Measurements from ENCODE around the gene RRAS. TPM values are rescaled to one million over a fixed set of nuclear protein-coding genes. Genes with fewer than 3 reads are reported as not detected.

RRAS gene
- total RNA-seq, 1 donor from 2014 or later = 28.6 TPM

DNA sequence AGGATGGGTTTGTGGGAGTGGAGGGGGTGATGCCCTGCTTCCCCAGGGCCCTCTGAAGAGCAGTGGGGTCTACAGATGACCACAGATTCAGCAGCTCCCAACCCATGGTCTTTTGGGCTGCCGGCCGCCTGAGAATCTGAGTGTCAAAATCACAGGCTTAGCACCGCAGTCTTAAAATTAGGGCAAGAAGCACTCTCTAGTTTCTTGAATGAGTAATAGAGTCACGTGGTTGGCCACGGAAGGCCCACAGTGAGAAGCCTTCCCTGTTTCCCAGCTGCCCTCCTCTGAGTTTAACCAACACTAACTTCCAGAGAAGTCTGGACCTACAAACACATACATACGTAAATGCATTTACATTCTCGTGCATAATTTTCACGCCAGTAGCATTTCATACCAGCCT lies 42.3 kb upstream of the RRAS start:
- H3K4me1 Mint-ChIP-seq = peaks cover 22% of the 10 kb centered on the region
- TF ChIP-seq, protein P1, sequence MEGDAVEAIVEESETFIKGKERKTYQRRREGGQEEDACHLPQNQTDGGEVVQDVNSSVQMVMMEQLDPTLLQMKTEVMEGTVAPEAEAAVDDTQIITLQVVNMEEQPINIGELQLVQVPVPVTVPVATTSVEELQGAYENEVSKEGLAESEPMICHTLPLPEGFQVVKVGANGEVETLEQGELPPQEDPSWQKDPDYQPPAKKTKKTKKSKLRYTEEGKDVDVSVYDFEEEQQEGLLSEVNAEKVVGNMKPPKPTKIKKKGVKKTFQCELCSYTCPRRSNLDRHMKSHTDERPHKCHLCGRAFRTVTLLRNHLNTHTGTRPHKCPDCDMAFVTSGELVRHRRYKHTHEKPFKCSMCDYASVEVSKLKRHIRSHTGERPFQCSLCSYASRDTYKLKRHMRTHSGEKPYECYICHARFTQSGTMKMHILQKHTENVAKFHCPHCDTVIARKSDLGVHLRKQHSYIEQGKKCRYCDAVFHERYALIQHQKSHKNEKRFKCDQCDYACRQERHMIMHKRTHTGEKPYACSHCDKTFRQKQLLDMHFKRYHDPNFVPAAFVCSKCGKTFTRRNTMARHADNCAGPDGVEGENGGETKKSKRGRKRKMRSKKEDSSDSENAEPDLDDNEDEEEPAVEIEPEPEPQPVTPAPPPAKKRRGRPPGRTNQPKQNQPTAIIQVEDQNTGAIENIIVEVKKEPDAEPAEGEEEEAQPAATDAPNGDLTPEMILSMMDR (IDR thresholded peaks at IDR 0.05; ENCODE audit: unreplicated experiment) = no peak
- no peaks in the 10 kb centered on the region for H3K9me3 Mint-ChIP-seq
- peaks cover 17% of the 10 kb centered on the region for H3K36me3 Mint-ChIP-seq
- DNase-seq (ENCODE audit: low spot score in 2 of 2, unreplicated experiment in 2 of 2) = no peak
- H3K27me3 Mint-ChIP-seq (ENCODE audit: low read depth) = no peaks in the 10 kb centered on the region
- H3K4me3 Mint-ChIP-seq = no peak overlapping the region
- no peak overlapping the region for H3K27ac Mint-ChIP-seq

DNA sequence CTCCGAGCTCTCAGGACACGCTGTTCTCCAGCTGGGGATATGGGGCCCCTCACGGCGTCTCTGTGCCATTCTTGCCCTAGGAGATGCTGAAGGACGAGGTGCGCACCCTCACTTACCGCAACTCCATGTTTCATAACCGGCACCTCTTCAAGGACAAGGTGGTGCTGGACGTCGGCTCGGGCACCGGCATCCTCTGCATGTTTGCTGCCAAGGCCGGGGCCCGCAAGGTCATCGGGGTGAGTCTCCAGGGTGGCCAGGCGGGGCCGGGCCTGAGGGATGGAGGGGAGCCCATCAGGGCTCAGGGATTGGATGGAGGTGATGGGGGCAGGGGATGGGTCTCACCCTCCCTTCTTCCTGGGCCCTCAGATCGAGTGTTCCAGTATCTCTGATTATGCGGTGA lies 41.9 kb upstream of the RRAS start:
- DNase-seq (ENCODE audit: low spot score in 2 of 2, unreplicated experiment in 2 of 2) = no peak
- no peaks in the 10 kb centered on the region for H3K9me3 Mint-ChIP-seq
- TF ChIP-seq, protein P1 (IDR thresholded peaks at IDR 0.05; ENCODE audit: unreplicated experiment) = no peak
- H3K36me3 Mint-ChIP-seq = peaks cover 17% of the 10 kb centered on the region
- H3K4me3 Mint-ChIP-seq = no peak overlapping the region
- peaks cover 22% of the 10 kb centered on the region for H3K4me1 Mint-ChIP-seq
- H3K27ac Mint-ChIP-seq = no peak overlapping the region
- no peaks in the 10 kb centered on the region for H3K27me3 Mint-ChIP-seq (ENCODE audit: low read depth)

- peak overlapping the region; percentile 47 for H3K4me3 Mint-ChIP-seq
- peak; percentile 92 to 99 for DNase-seq (ENCODE audit: low spot score in 2 of 2, unreplicated experiment in 2 of 2)
- H3K36me3 Mint-ChIP-seq = peaks cover 15% of the 10 kb centered on the region
- H3K9me3 Mint-ChIP-seq = no peaks in the 10 kb centered on the region
- no peaks in the 10 kb centered on the region for H3K27me3 Mint-ChIP-seq (ENCODE audit: low read depth)
- TF ChIP-seq, protein P1 (IDR thresholded peaks at IDR 0.05; ENCODE audit: unreplicated experiment) = peak; percentile 98
- peak overlapping the region; percentile 91 for H3K27ac Mint-ChIP-seq
- peaks cover 22% of the 10 kb centered on the region for H3K4me1 Mint-ChIP-seq
Observed at GRCh38 chr19:49680421-49681351, 40.7 kb upstream of the RRAS start.

DNA sequence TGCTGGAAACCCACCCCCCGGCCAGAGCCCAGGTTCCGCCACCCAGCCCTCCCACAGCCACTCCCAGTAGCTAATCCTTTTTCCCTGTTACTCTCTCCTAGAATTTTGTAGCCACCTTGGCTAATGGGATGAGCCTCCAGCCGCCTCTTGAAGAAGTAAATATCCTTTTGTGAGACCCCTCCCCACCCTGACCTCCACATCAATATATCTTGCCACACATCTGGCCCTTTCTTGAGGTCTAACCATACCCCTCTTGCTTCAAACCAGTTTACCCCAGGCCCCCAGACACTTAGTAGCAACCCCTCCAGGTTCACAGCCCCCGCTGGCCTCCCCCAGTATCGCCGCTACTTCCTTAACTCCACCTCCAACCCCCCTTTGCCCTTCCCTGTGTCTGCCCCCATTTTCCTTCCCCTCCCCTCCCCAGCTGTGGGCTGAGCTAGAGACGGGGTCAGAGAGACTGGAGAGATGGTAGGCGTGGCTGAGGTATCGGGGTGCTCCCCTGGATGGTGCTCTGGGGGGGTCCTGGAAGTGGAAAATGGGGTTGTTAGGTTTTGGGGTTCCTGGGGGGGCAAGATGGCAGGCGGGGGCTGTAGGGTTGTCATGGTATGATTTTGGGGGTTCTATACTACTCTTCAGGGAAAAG lies 39.9 kb upstream of the RRAS start:
- DNase-seq (ENCODE audit: low spot score in 2 of 2, unreplicated experiment in 2 of 2) = no peak
- Mint-ChIP-seq H3K4me1 (peaks cover 22% of the 10 kb centered on the region), H3K4me3 (peak overlapping the region; percentile 47), H3K36me3 (peaks cover 8% of the 10 kb centered on the region), H3K9me3 (no peaks in the 10 kb centered on the region), H3K27me3 (ENCODE audit: low read depth) (no peaks in the 10 kb centered on the region), H3K27ac (peak overlapping the region; percentile 91)
- TF ChIP-seq, protein P1 (IDR thresholded peaks at IDR 0.05; ENCODE audit: unreplicated experiment) = no peak

- Mint-ChIP-seq H3K9me3 (no peaks in the 10 kb centered on the region), H3K27ac (peak overlapping the region; percentile 98), H3K4me1 (peaks cover 22% of the 10 kb centered on the region), H3K4me3 (peak overlapping the region; percentile 86), H3K27me3 (ENCODE audit: low read depth) (no peaks in the 10 kb centered on the region), H3K36me3 (peaks cover 7% of the 10 kb centered on the region)
- DNase-seq (ENCODE audit: low spot score in 2 of 2, unreplicated experiment in 2 of 2) = no peak
- TF ChIP-seq, protein P1 (IDR thresholded peaks at IDR 0.05; ENCODE audit: unreplicated experiment) = no peak
Observed at GRCh38 chr19:49678985-49679770, 39.2 kb upstream of the RRAS start.
